ENCODE data around the gene MSLN.

The MSLN gene

GRCh38 chr16:767743-768235, 7.3 kb downstream of the MSLN start:
- Histone ChIP-seq H3K4me3 (ENCODE audit: low read depth in 1 of 2, low read length in 1 of 2) (no peak overlapping the region), H3K4me1 (ENCODE audit: control insufficient read depth in 1 of 2, insufficient read depth in 1 of 2, low read depth in 1 of 2, low read length in 1 of 2) (no peaks in the 10 kb centered on the region), H3K27ac (no peak overlapping the region), H3K36me3 (no peaks in the 10 kb centered on the region), H3K27me3 (peaks cover 16% of the 10 kb centered on the region), H3K9me3 (no peaks in the 10 kb centered on the region)
- TF ChIP-seq CTCF (IDR thresholded peaks at IDR 0.05): no peak

GRCh38 chr16:768428-768827, 7.9 kb downstream of the MSLN start:
- TF ChIP-seq CTCF (IDR thresholded peaks at IDR 0.05): no peak
- Histone ChIP-seq H3K36me3 (no peaks in the 10 kb centered on the region), H3K9me3 (no peaks in the 10 kb centered on the region), H3K4me3 (ENCODE audit: low read depth in 1 of 2, low read length in 1 of 2) (no peak overlapping the region), H3K27me3 (peaks cover 16% of the 10 kb centered on the region), H3K27ac (no peak overlapping the region), H3K4me1 (ENCODE audit: control insufficient read depth in 1 of 2, insufficient read depth in 1 of 2, low read depth in 1 of 2, low read length in 1 of 2) (no peaks in the 10 kb centered on the region)

- no peak for TF ChIP-seq CTCF (IDR thresholded peaks at IDR 0.05)
- Histone ChIP-seq H3K36me3 (no peaks in the 10 kb centered on the region), H3K9me3 (no peaks in the 10 kb centered on the region), H3K27me3 (peaks cover 16% of the 10 kb centered on the region), H3K4me1 (ENCODE audit: control insufficient read depth in 1 of 2, insufficient read depth in 1 of 2, low read depth in 1 of 2, low read length in 1 of 2) (no peaks in the 10 kb centered on the region), H3K27ac (no peak overlapping the region), H3K4me3 (ENCODE audit: low read depth in 1 of 2, low read length in 1 of 2) (no peak overlapping the region)
Observed at GRCh38 chr16:769184-769784, 8.8 kb downstream of the MSLN start.

DNA sequence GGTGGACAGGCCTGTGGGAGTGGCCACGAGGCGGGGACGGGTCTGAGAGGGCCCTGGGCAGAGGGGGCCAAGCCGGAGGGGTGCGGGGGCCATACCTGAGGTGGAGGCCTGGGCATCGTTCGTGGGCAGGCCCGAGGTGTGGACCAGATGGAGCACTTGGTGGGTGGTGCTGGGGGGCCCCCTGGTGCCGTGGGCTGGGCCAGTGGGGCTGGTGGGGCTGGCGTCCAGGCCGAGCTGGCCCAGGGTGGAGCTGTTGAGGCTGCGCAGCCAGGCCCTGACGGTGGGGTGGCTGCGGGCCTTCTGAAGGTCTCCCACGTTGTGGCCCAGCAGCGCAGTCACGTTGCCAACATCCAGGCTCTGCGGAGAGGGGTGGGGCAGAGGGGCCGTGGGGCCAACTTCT, 9.4 kb downstream of the MSLN start:
- Histone ChIP-seq H3K27ac (no peak overlapping the region), H3K9me3 (no peaks in the 10 kb centered on the region), H3K36me3 (no peaks in the 10 kb centered on the region), H3K27me3 (peaks cover 16% of the 10 kb centered on the region), H3K4me1 (ENCODE audit: control insufficient read depth in 1 of 2, insufficient read depth in 1 of 2, low read depth in 1 of 2, low read length in 1 of 2) (no peaks in the 10 kb centered on the region), H3K4me3 (ENCODE audit: low read depth in 1 of 2, low read length in 1 of 2) (no peak overlapping the region)
- no peak for TF ChIP-seq CTCF (IDR thresholded peaks at IDR 0.05)

- H3K4me1 ChIP-seq (ENCODE audit: control insufficient read depth in 1 of 2, insufficient read depth in 1 of 2, low read depth in 1 of 2, low read length in 1 of 2): no peaks in the 10 kb centered on the region
- no peak for TF ChIP-seq CTCF (IDR thresholded peaks at IDR 0.05)
- no peaks in the 10 kb centered on the region for H3K36me3 ChIP-seq
- H3K27ac ChIP-seq: no peak overlapping the region
- peaks cover 16% of the 10 kb centered on the region for H3K27me3 ChIP-seq
- no peak overlapping the region for H3K4me3 ChIP-seq (ENCODE audit: low read depth in 1 of 2, low read length in 1 of 2)
- no peaks in the 10 kb centered on the region for H3K9me3 ChIP-seq
Observed at GRCh38 chr16:770411-770810, 9.9 kb downstream of the MSLN start.
